Measurements from ENCODE around the gene ERCC8.

Gene ERCC8

DNA sequence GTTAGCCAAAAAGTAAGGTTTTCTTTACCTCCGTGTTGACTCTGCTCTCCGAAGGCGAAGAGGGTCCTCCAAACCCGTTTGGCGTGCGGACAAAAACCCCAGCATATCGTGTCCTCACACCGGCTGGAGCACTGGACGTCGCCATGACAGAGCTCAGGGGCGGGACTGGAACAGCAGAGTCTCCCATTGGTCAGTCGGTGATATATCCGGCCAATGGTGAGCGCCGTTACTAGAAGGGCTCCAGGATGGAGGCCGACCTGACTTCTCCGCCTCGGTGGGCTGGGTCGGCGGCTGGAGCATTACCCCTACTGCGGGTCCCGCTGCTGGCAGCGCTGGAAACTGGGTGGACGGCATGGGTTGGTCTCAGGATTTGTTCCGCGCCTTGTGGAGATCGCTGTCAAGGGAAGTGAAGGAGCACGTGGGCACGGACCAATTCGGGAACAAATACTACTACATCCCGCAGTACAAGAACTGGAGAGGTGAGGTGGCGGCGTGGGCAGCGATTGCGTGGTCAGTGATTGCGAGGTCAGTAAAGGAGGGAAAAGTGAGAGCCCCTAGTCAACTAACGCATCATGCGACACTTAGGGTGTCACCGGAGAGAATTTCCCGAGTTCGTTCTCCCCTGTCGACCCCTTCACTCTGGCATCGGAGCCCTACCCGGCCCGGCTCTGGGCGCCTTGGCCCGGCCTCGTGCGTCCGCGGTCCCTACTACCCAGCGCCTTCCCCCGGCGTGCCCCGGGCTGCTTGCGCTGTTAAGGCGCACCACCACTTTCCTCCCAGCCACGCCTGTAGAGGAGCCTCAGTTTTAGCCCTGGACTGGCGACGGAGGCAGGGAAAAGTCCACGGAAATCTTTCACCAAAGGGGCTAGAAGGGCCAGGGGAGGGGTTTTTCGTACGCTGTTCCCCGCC, at the start of gene ERCC8, which contains the start of gene NDUFAF2 (continued):
- TF ChIP-seq, protein P1, sequence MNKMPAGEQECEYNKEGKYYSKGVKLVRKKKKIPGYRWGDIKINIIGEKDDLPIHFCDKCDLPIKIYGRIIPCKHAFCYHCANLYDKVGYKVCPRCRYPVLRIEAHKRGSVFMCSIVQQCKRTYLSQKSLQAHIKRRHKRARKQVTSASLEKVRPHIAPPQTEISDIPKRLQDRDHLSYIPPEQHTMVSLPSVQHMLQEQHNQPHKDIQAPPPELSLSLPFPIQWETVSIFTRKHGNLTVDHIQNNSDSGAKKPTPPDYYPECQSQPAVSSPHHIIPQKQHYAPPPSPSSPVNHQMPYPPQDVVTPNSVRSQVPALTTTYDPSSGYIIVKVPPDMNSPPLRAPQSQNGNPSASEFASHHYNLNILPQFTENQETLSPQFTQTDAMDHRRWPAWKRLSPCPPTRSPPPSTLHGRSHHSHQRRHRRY (tag by site-specific recombination; IDR thresholded peaks at IDR 0.05): 0 out of 2 replicates have a peak, but pooled peaks have one; percentile 29

DNA sequence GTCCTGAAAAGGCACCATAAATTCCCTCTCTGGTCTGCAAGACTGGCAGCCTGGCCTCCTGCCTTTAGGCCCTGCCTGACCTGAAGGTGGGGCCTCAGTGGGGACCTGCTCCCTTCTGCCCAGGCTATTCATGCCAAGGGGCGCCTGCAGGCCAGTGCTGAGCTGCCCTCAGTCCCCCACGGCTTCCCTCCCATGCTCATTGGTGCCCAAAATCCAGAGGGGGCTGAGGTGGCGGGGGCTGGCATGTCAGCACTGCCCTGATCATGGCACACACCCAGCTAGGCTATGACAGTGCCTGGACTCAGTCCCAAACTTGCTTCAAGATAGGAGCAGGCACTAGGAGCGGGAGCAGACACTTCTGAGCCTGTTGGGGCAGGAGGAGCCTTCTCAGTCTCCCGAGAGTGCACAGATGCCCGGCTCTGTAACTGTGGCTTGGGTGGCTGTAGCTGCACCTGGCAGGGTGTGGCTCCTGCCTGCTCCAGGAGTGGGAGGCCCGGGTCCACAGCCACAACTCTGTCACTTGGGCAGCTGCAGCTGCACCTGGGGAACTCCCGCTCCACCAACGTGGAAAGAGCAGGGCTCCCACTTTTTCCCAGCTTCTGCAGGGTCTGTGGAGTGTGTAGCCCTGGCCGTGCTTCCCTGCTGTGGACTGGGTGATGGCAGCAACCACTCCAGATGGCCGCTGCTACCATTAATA, 49.2 kb upstream of the ERCC8 start:
- TF ChIP-seq ZNF658 (tag by site-specific recombination; IDR thresholded peaks at IDR 0.05) (no peak), ZNF175 (tag by site-specific recombination; IDR thresholded peaks at IDR 0.05) (no peak), ZNF473 (tag by site-specific recombination; IDR thresholded peaks at IDR 0.05) (no peak), ZNF341 (tag by site-specific recombination; IDR thresholded peaks at IDR 0.05; ENCODE audit: low read depth) (no peak), ZNF626 (tag by site-specific recombination; IDR thresholded peaks at IDR 0.05) (no peak), ZNF76 (tag by site-specific recombination; IDR thresholded peaks at IDR 0.05; ENCODE audit: borderline replicate concordance, low read depth) (no peak), ZNF292 (tag by site-specific recombination; IDR thresholded peaks at IDR 0.05; ENCODE audit: borderline replicate concordance, low read depth) (no peak), ZNF776 (tag by site-specific recombination; IDR thresholded peaks at IDR 0.05; ENCODE audit: borderline replicate concordance) (no peak), ZNF24 (tag by site-specific recombination; IDR thresholded peaks at IDR 0.05) (no peak), MZF1 (tag by site-specific recombination; IDR thresholded peaks at IDR 0.05; ENCODE audit: borderline replicate concordance) (no peak), ZNF354C (tag by site-specific recombination; IDR thresholded peaks at IDR 0.05; ENCODE audit: borderline replicate concordance, low read depth) (no peak)
- TF ChIP-seq, protein P2, sequence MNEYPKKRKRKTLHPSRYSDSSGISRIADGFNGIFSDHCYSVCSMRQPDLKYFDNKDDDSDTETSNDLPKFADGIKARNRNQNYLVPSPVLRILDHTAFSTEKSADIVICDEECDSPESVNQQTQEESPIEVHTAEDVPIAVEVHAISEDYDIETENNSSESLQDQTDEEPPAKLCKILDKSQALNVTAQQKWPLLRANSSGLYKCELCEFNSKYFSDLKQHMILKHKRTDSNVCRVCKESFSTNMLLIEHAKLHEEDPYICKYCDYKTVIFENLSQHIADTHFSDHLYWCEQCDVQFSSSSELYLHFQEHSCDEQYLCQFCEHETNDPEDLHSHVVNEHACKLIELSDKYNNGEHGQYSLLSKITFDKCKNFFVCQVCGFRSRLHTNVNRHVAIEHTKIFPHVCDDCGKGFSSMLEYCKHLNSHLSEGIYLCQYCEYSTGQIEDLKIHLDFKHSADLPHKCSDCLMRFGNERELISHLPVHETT (tag by site-specific recombination; IDR thresholded peaks at IDR 0.05): no peak
- TF ChIP-seq, protein P3, sequence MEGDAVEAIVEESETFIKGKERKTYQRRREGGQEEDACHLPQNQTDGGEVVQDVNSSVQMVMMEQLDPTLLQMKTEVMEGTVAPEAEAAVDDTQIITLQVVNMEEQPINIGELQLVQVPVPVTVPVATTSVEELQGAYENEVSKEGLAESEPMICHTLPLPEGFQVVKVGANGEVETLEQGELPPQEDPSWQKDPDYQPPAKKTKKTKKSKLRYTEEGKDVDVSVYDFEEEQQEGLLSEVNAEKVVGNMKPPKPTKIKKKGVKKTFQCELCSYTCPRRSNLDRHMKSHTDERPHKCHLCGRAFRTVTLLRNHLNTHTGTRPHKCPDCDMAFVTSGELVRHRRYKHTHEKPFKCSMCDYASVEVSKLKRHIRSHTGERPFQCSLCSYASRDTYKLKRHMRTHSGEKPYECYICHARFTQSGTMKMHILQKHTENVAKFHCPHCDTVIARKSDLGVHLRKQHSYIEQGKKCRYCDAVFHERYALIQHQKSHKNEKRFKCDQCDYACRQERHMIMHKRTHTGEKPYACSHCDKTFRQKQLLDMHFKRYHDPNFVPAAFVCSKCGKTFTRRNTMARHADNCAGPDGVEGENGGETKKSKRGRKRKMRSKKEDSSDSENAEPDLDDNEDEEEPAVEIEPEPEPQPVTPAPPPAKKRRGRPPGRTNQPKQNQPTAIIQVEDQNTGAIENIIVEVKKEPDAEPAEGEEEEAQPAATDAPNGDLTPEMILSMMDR (tag by site-specific recombination; IDR thresholded peaks at IDR 0.05): no peak
- Histone ChIP-seq H3K4me3 (ENCODE audit: low read depth, low read length) (no peak overlapping the region), H3K9me3 (ENCODE audit: control insufficient read depth, insufficient read depth, low read depth, low read length) (no peaks in the 10 kb centered on the region), H3K36me3 (ENCODE audit: control insufficient read depth in 2 of 2, insufficient read depth in 1 of 2, low read length in 2 of 2) (peaks cover 0 to 5% of the 10 kb centered on the region in 2 experiments; a peak in 1 of 3 replicates), H3K27ac (ENCODE audit: extremely low read depth, low read depth, low read length) (no peak overlapping the region), H3K4me1 (ENCODE audit: control insufficient read depth, insufficient read depth, low read length) (no peaks in the 10 kb centered on the region)
- POLR2A ChIA-PET: no interaction called here
- CTCF ChIA-PET: interaction anchor here (0.6 kb wide), 2 partner anchors 318 to 1036 kb away, joined by 3 to 5 read pairs; no protein-coding TSS in a partner anchor

DNA sequence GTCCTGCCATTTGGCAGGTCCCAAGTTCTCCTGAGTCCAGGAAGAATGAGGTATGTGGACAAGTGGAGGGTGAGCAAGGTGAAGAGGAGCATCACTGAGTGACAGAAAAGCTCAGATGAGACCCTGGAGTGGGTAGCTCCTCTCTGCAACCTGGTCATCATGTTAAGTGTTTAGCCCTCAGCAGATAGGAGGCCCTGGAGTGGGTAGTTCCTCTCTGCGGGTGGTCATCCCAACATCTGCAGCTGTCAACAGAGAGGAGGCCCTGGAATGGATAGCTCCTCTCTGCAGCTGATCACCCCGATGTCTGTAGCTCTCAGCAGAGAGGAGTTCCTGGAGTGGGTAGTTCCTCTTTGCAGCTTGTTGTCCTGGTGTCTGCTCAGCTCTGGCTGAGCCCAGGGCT, 48.6 kb upstream of the ERCC8 start:
- Histone ChIP-seq H3K27ac (ENCODE audit: extremely low read depth, low read depth, low read length) (no peak overlapping the region), H3K4me3 (ENCODE audit: low read depth, low read length) (no peak overlapping the region), H3K4me1 (ENCODE audit: control insufficient read depth, insufficient read depth, low read length) (no peaks in the 10 kb centered on the region), H3K36me3 (ENCODE audit: control insufficient read depth in 2 of 2, insufficient read depth in 1 of 2, low read length in 2 of 2) (peaks cover 0 to 5% of the 10 kb centered on the region in 2 experiments; a peak in 1 of 3 replicates), H3K9me3 (ENCODE audit: control insufficient read depth, insufficient read depth, low read depth, low read length) (no peaks in the 10 kb centered on the region)
- TF ChIP-seq, protein P4, sequence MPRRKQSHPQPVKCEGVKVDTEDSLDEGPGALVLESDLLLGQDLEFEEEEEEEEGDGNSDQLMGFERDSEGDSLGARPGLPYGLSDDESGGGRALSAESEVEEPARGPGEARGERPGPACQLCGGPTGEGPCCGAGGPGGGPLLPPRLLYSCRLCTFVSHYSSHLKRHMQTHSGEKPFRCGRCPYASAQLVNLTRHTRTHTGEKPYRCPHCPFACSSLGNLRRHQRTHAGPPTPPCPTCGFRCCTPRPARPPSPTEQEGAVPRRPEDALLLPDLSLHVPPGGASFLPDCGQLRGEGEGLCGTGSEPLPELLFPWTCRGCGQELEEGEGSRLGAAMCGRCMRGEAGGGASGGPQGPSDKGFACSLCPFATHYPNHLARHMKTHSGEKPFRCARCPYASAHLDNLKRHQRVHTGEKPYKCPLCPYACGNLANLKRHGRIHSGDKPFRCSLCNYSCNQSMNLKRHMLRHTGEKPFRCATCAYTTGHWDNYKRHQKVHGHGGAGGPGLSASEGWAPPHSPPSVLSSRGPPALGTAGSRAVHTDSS (tag by site-specific recombination; IDR thresholded peaks at IDR 0.05): no peak
- TF ChIP-seq ZNF221 (tag by site-specific recombination; IDR thresholded peaks at IDR 0.05; ENCODE audit: borderline replicate concordance): no peak
- no peak for TF ChIP-seq ZNF416 (tag by site-specific recombination; IDR thresholded peaks at IDR 0.05)
- no peak for TF ChIP-seq ZSCAN16 (tag by site-specific recombination; IDR thresholded peaks at IDR 0.05)
- TF ChIP-seq ZNF768 (tag by site-specific recombination; IDR thresholded peaks at IDR 0.05): no peak
- TF ChIP-seq ZNF561 (tag by site-specific recombination; IDR thresholded peaks at IDR 0.05; ENCODE audit: borderline replicate concordance): no peak
- no peak for TF ChIP-seq ZNF10 (tag by site-specific recombination; IDR thresholded peaks at IDR 0.05)
- no peak for TF ChIP-seq TRIM28 (IDR thresholded peaks at IDR 0.05; ENCODE audit: borderline replicate concordance, low read length)
- TF ChIP-seq ZNF175 (tag by site-specific recombination; IDR thresholded peaks at IDR 0.05): no peak
- TF ChIP-seq SCRT1 (tag by site-specific recombination; IDR thresholded peaks at IDR 0.05; ENCODE audit: borderline replicate concordance): no peak
- no peak for TF ChIP-seq MZF1 (tag by site-specific recombination; IDR thresholded peaks at IDR 0.05; ENCODE audit: borderline replicate concordance)
- TF ChIP-seq ZNF133 (tag by site-specific recombination; IDR thresholded peaks at IDR 0.05): no peak
- POLR2A ChIA-PET: no interaction called here
- CTCF ChIA-PET: interaction anchor here (0.6 kb wide), 1 partner anchor 318 kb away, joined by 5 read pairs; no protein-coding TSS in a partner anchor
